Keratinocyte (primary cell): ENCODE measurements around the gene CHSY1. TPM values are rescaled to one million over a fixed set of nuclear protein-coding genes. Genes with fewer than 3 reads are reported as not detected.

Source experiments
- DNase-seq: peaks from one replicate; pipeline ENCODE4 v3.0.0-alpha.2; 2011; ENCODE audit warnings: low read depth, missing footprints, low spot score
- FAIRE-seq: peaks from 2 replicates; lab custom pipeline; 2011; peaks lifted over from hg19 to GRCh38; lab: Jason Lieb, UNC
- H2AFZ ChIP-seq: 2 replicates; pipeline ENCODE4 v1.6.0; 2012; ENCODE audit warnings: low read length, control low read depth, inconsistent platforms; ENCODE audit not compliant: control insufficient read depth
- H3K27ac ChIP-seq: 2 replicates; pipeline ENCODE4 v1.5.1; 2011; ENCODE audit warnings: low read length; ENCODE audit not compliant: control insufficient read depth, insufficient read depth
- H3K27me3 ChIP-seq: 3 replicates; pipeline ENCODE4 v1.6.0; 2011; ENCODE audit warnings: low read length; ENCODE audit not compliant: control insufficient read depth, insufficient read depth; ENCODE audit errors: extremely low read depth
- H3K36me3 ChIP-seq, 2 experiments: 2 replicates in 1 of 2; 3 replicates in 1 of 2; pipeline ENCODE4 v1.5.1; 2011; ENCODE audit warnings: low read length in 2 of 2, mild to moderate bottlenecking in 1 of 2; ENCODE audit not compliant: control insufficient read depth in 2 of 2, insufficient read depth in 2 of 2; ENCODE audit errors: extremely low read depth in 1 of 2
- H3K4me1 ChIP-seq: 3 replicates; pipeline ENCODE4 v1.5.1; 2011; ENCODE audit warnings: low read length; ENCODE audit not compliant: control insufficient read depth, insufficient read depth; ENCODE audit errors: extremely low read depth
- H3K4me2 ChIP-seq: 3 replicates; pipeline ENCODE4 v1.6.0; 2011; ENCODE audit warnings: low read depth, low read length; ENCODE audit not compliant: control insufficient read depth, insufficient read depth; ENCODE audit errors: extremely low read depth
- H3K4me3 ChIP-seq, 3 experiments: fragments of 200-600 bp in 1 of 3; sonication (generic) in 1 of 3; 2 replicates in 2 of 3; 3 replicates in 1 of 3; pipeline ENCODE4 v1.5.1; 2011 to 2016; ENCODE audit warnings: low read length in 3 of 3, mild to moderate bottlenecking in 3 of 3, control low read depth in 2 of 3, inconsistent platforms in 1 of 3, low read depth in 1 of 3, mixed read lengths in 1 of 3, mixed run types in 1 of 3, moderate library complexity in 1 of 3; ENCODE audit not compliant: control insufficient read depth in 2 of 3, insufficient read depth in 2 of 3; ENCODE audit errors: extremely low read depth in 1 of 3
- H3K79me2 ChIP-seq: 2 replicates; pipeline ENCODE4 v1.6.0; 2012; ENCODE audit warnings: low read length; ENCODE audit not compliant: control insufficient read depth, insufficient read depth
- H3K9ac ChIP-seq: 3 replicates; pipeline ENCODE4 v1.6.0; 2011; ENCODE audit warnings: low read length; ENCODE audit not compliant: control insufficient read depth, insufficient read depth; ENCODE audit errors: extremely low read depth
- H3K9me1 ChIP-seq: 3 replicates; pipeline ENCODE4 v1.6.0; 2011; ENCODE audit warnings: low read length; ENCODE audit not compliant: control insufficient read depth, insufficient read depth; ENCODE audit errors: extremely low read depth
- H3K9me3 ChIP-seq: 2 replicates; pipeline ENCODE4 v1.5.1; 2012; ENCODE audit warnings: low read depth, low read length; ENCODE audit not compliant: control insufficient read depth
- H4K20me1 ChIP-seq: 3 replicates; pipeline ENCODE4 v1.6.0; 2011; ENCODE audit warnings: low read length; ENCODE audit not compliant: control insufficient read depth, insufficient read depth; ENCODE audit errors: extremely low read depth
- EZH2 ChIP-seq: IDR thresholded peaks from one replicate; pipeline ENCODE4 v1.6.1; 2012; ENCODE audit warnings: inconsistent platforms, mild to moderate bottlenecking, low read length, moderate library complexity
- dilution Hi-C: fragments of 300-500 bp; cut with MboI; formaldehyde crosslinking; loops from one replicate; pipeline ENCODE4 v1.7.0; 2020; ENCODE audit warnings: low sequenced_read_pairs; ENCODE audit not compliant: extremely low pct_ligation_motif_present
- polyA plus RNA-seq, 5 experiments: library from polyadenylated mRNA; depleted of rRNA in 3 of 5; stranded (reverse) in 3 of 5; stranded (forward) in 1 of 5; unstranded in 1 of 5; fragments of >200 nt; gene quantifications; 1 replicate in 1 of 5; 2 replicates in 3 of 5; 3 replicates in 1 of 5; pipeline versions ENCODE4 v1.2.1 to v1.2.3, GENCODE V29; 2011 to 2012; ENCODE audit warnings: missing spikeins in 2 of 5, low read depth in 1 of 5, low replicate concordance in 1 of 5
- TF ChIP-seq, protein P1 (sequence below), 3 experiments: IDR thresholded peaks in 1 of 3; conservative IDR thresholded peaks in 1 of 3; optimal IDR thresholded peaks in 1 of 3; 2 replicates in 2 of 3; 3 replicates in 1 of 3; pipeline versions ENCODE3 to v1.5.1; 2011; ENCODE audit warnings: low read length in 3 of 3, mild to moderate bottlenecking in 3 of 3, moderate library complexity in 2 of 3, control low read depth in 1 of 3, inconsistent platforms in 1 of 3; ENCODE audit not compliant: insufficient read depth in 2 of 3; ENCODE audit errors: extremely low read depth in 1 of 3

Gene CHSY1
- polyA plus RNA-seq, 1 donor (not counting 4 experiments of a cell fraction or from before 2014, with no cell fraction given): 27.0 TPM

DNA sequence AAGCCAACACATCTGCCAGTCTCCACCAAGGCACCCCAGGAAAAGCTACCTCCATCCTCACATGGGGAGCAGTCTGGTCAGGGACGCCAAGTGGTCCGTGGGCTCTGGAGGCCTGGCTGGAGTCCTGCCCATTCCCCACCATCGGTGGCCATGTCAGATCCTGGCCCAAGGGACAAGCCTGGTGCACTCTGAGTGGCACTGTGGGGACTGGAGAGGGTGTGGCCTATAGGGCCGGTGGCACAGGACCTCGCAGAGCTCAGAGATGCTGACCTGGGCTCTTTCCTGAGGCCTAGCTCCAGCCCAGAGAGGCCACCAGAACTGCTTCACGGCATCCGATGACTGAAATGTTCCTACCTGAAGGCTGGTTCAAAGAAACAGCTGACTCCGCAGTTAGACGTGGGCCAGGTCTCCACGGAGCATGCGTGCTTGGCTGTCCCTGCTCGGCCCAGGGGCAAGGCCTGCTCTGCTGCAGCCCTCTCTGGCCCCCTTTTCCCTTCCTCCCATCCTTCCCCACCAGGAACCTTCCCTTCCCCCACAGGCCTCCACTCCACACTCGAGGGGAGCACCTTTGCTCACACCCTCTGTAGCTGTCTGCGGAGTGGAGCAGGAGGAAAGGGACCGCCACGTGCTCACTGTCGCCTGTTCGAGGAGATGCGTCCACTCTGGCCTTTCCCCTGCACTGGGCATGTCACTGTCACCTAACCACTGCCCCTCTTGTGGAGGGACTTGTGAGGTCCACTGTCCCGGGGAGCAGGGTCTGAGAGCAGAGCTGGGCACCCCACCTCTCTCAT, 119.3 kb downstream of the CHSY1 start:
- Histone ChIP-seq H4K20me1 (no peaks in the 10 kb centered on the region), H3K36me3 (no peaks in the 10 kb centered on the region), H3K4me3 (no peak overlapping the region), H3K9ac (no peak overlapping the region), H3K27ac (no peak overlapping the region), H2AFZ (no peak overlapping the region), H3K9me3 (peaks cover 2% of the 10 kb centered on the region), H3K79me2 (no peaks in the 10 kb centered on the region), H3K4me1 (peaks cover 4% of the 10 kb centered on the region), H3K4me2 (no peak overlapping the region), H3K9me1 (no peaks in the 10 kb centered on the region), H3K27me3 (no peaks in the 10 kb centered on the region)
- dilution Hi-C loops: no loop called here
- TF ChIP-seq EZH2: no peak
- TF ChIP-seq, protein P1, sequence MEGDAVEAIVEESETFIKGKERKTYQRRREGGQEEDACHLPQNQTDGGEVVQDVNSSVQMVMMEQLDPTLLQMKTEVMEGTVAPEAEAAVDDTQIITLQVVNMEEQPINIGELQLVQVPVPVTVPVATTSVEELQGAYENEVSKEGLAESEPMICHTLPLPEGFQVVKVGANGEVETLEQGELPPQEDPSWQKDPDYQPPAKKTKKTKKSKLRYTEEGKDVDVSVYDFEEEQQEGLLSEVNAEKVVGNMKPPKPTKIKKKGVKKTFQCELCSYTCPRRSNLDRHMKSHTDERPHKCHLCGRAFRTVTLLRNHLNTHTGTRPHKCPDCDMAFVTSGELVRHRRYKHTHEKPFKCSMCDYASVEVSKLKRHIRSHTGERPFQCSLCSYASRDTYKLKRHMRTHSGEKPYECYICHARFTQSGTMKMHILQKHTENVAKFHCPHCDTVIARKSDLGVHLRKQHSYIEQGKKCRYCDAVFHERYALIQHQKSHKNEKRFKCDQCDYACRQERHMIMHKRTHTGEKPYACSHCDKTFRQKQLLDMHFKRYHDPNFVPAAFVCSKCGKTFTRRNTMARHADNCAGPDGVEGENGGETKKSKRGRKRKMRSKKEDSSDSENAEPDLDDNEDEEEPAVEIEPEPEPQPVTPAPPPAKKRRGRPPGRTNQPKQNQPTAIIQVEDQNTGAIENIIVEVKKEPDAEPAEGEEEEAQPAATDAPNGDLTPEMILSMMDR (optimal IDR thresholded peaks at IDR 0.05 in 1 of 3, IDR thresholded peaks at IDR 0.05 in 1 of 3, conservative IDR thresholded peaks at IDR 0.05 in 1 of 3; ENCODE audit: extremely low read depth in 1 of 3, insufficient read depth in 2 of 3, low read length in 3 of 3): no peak
- FAIRE-seq: no peak
- DNase-seq: no peak

DNA sequence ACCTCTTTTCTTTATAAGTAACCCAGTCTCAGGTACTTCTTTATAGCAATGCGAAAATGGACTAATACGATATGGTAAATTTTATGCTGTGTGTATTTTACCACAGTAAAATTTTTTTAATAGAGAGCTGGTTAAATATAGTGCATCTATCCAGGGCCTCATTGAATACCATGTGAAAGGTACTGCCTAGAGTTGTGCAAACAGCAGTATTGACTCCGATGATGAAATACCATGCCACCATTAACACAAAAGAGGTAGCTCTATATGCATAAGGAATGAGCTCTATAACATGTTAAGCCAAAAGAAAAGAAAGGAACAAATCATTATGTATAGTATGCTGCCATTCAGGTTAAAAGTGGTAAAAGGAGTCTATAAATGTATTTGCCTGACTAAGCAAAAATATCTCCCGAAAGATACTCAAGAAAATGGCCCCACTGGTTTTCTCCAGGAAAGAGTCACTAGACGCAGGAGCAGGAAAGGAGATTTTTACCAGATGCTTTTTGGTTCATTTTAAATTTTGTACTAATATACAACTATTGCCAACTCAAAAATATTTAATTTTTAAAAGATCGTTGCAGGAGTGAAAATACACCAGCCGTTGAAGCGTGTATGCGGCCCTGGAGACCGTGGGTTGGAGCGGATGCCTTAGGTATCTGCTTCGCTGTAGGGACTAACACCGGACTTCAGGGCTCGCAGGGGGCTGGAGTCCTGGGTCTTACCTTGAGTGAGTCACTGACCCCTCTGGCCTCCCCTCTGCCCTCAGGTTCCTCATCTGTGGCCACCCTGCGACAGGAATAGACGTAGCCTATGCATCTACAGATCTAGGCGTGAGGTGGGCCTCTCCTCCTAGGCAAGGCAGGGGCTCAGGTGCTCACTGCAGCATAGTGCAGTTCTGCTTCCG, 120.1 kb downstream of the CHSY1 start:
- H3K27ac ChIP-seq: no peak overlapping the region
- H3K36me3 ChIP-seq: no peaks in the 10 kb centered on the region
- TF ChIP-seq EZH2: no peak
- TF ChIP-seq, protein P1 (optimal IDR thresholded peaks at IDR 0.05 in 1 of 3, IDR thresholded peaks at IDR 0.05 in 1 of 3, conservative IDR thresholded peaks at IDR 0.05 in 1 of 3; ENCODE audit: extremely low read depth in 1 of 3, insufficient read depth in 2 of 3, low read length in 3 of 3): no peak
- no peaks in the 10 kb centered on the region for H3K9me1 ChIP-seq
- H4K20me1 ChIP-seq: no peaks in the 10 kb centered on the region
- dilution Hi-C loops: no loop called here
- DNase-seq (no peak), FAIRE-seq (no peak)
- H3K9ac ChIP-seq: no peak overlapping the region
- no peaks in the 10 kb centered on the region for H3K27me3 ChIP-seq
- H3K4me1 ChIP-seq: peaks cover 4% of the 10 kb centered on the region
- no peak overlapping the region for H3K4me3 ChIP-seq
- no peak overlapping the region for H2AFZ ChIP-seq
- H3K4me2 ChIP-seq: no peak overlapping the region
- H3K9me3 ChIP-seq: peaks cover 5% of the 10 kb centered on the region
- no peaks in the 10 kb centered on the region for H3K79me2 ChIP-seq
